Measurements from ENCODE around the gene PLAC1. TPM values are rescaled to one million over a fixed set of nuclear protein-coding genes. Genes with fewer than 3 reads are reported as not detected.

Gene PLAC1
- total RNA-seq, 1 donor from 2014 or later = not detected

- DNase-seq (ENCODE audit: extremely low read depth, low read depth, low spot score) = no peak
Observed at GRCh38 chrX:134592303-134592702, 66.0 kb downstream of the PLAC1 start.

- DNase-seq (ENCODE audit: extremely low read depth, low read depth, low spot score) = no peak
Observed at GRCh38 chrX:134591502-134591901, 66.8 kb downstream of the PLAC1 start.

GRCh38 chrX:134588806-134589205, 69.5 kb downstream of the PLAC1 start:
- DNase-seq (ENCODE audit: extremely low read depth, low read depth, low spot score) = no peak

GRCh38 chrX:134580907-134581306, 77.4 kb downstream of the PLAC1 start:
- DNase-seq (ENCODE audit: extremely low read depth, low read depth, low spot score) = no peak

- DNase-seq (ENCODE audit: extremely low read depth, low read depth, low spot score) = no peak
Observed at GRCh38 chrX:134573683-134574035, 84.6 kb downstream of the PLAC1 start.

- DNase-seq (ENCODE audit: extremely low read depth, low read depth, low spot score) = no peak
Observed at GRCh38 chrX:134572816-134573682, 85.2 kb downstream of the PLAC1 start.

- no peak for DNase-seq (ENCODE audit: extremely low read depth, low read depth, low spot score)
Observed at GRCh38 chrX:134571796-134572195, 86.5 kb downstream of the PLAC1 start.

- no peak for DNase-seq (ENCODE audit: extremely low read depth, low read depth, low spot score)
Observed at GRCh38 chrX:134570899-134571298, 87.4 kb downstream of the PLAC1 start.

GRCh38 chrX:134570509-134570846, 87.8 kb downstream of the PLAC1 start:
- no peak for DNase-seq (ENCODE audit: extremely low read depth, low read depth, low spot score)

- no peak for DNase-seq (ENCODE audit: extremely low read depth, low read depth, low spot score)
Observed at GRCh38 chrX:134569306-134569705, 89.0 kb downstream of the PLAC1 start.

GRCh38 chrX:134568285-134569016, 89.8 kb downstream of the PLAC1 start:
- no peak for DNase-seq (ENCODE audit: extremely low read depth, low read depth, low spot score)

GRCh38 chrX:134566506-134566905, 91.8 kb downstream of the PLAC1 start:
- DNase-seq (ENCODE audit: extremely low read depth, low read depth, low spot score) = no peak

- DNase-seq (ENCODE audit: extremely low read depth, low read depth, low spot score) = no peak
Observed at GRCh38 chrX:134562002-134562401, 96.3 kb downstream of the PLAC1 start.

GRCh38 chrX:134558133-134558532, 100.1 kb downstream of the PLAC1 start:
- no peak for DNase-seq (ENCODE audit: extremely low read depth, low read depth, low spot score)

- no peak for DNase-seq (ENCODE audit: extremely low read depth, low read depth, low spot score)
Observed at GRCh38 chrX:134554291-134554690, 104.0 kb downstream of the PLAC1 start.

- no peak for DNase-seq (ENCODE audit: extremely low read depth, low read depth, low spot score)
Observed at GRCh38 chrX:134552351-134552750, 105.9 kb downstream of the PLAC1 start.

GRCh38 chrX:134551376-134552048, 106.8 kb downstream of the PLAC1 start:
- no peak for DNase-seq (ENCODE audit: extremely low read depth, low read depth, low spot score)

- DNase-seq (ENCODE audit: extremely low read depth, low read depth, low spot score) = no peak
Observed at GRCh38 chrX:134548257-134549201, 109.7 kb downstream of the PLAC1 start.

- DNase-seq (ENCODE audit: extremely low read depth, low read depth, low spot score) = no peak
Observed at GRCh38 chrX:134547047-134547679, 111.1 kb downstream of the PLAC1 start.

GRCh38 chrX:134546187-134546586, 112.1 kb downstream of the PLAC1 start:
- DNase-seq (ENCODE audit: extremely low read depth, low read depth, low spot score) = no peak

All from glomerular endothelial cell (primary cell).